ENCODE data around the gene MAST4.

MAST4 gene

GRCh38 chr5:67105270-67105669, 509.1 kb downstream of the MAST4 start:
- Histone ChIP-seq H2AFZ (no peak overlapping the region), H3K9ac (no peak overlapping the region), H3K9me3 (ENCODE audit: control insufficient read depth, low read length) (no peaks in the 10 kb centered on the region), H3K4me3 (ENCODE audit: low read depth, low read length) (no peak overlapping the region), H3K27ac (no peak overlapping the region), H3K27me3 (ENCODE audit: control insufficient read depth, insufficient read depth, low read length) (no peaks in the 10 kb centered on the region), H3K4me1 (no peaks in the 10 kb centered on the region), H3K79me2 (no peaks in the 10 kb centered on the region), H3K4me2 (ENCODE audit: low read length) (no peak overlapping the region), H3K36me3 (ENCODE audit: control insufficient read depth, insufficient read depth, low read length) (no peaks in the 10 kb centered on the region)
- no peak for TF ChIP-seq CTCF (IDR thresholded peaks at IDR 0.05)

DNA sequence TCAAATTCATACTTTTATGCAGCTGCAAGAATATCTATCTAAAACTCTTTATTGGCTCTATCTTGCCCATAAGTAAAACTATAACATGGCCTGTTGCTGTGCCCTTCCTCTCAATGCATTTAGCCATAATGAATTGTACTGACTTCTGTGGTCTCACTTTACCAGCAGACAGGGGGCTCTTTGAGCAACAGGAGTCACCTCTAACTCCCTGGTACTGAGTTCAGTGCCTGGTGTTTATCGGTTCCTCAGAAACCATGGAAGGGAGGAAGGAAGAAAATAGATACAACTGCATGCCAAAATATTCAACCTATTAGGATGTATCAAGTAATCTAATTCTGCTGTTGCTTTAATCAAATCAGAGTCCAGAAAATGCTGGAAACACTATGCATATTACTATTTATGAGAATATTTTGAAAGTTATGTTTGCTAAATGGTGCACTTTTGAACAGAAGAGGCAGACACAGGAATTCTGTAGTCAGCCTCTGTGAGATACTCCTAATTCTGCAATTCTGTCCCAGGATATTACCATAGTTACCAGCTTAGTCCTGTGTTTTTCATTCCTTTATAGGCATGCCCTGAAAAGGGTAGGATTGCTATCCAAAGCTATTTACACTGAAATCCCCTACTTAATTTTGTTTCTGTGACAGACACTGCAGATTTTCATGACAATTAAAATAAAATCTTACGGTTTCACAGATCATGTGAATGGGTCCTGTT, 510.6 kb downstream of the MAST4 start:
- Histone ChIP-seq H3K4me1 (no peaks in the 10 kb centered on the region), H3K9me3 (ENCODE audit: control insufficient read depth, low read length) (no peaks in the 10 kb centered on the region), H3K79me2 (no peaks in the 10 kb centered on the region), H3K9ac (no peak overlapping the region), H3K36me3 (ENCODE audit: control insufficient read depth, insufficient read depth, low read length) (no peaks in the 10 kb centered on the region), H3K27ac (no peak overlapping the region), H3K27me3 (ENCODE audit: control insufficient read depth, insufficient read depth, low read length) (no peaks in the 10 kb centered on the region), H3K4me3 (ENCODE audit: low read depth, low read length) (no peak overlapping the region), H2AFZ (no peak overlapping the region), H3K4me2 (ENCODE audit: low read length) (no peak overlapping the region)
- TF ChIP-seq CTCF (IDR thresholded peaks at IDR 0.05), result no peak

DNA sequence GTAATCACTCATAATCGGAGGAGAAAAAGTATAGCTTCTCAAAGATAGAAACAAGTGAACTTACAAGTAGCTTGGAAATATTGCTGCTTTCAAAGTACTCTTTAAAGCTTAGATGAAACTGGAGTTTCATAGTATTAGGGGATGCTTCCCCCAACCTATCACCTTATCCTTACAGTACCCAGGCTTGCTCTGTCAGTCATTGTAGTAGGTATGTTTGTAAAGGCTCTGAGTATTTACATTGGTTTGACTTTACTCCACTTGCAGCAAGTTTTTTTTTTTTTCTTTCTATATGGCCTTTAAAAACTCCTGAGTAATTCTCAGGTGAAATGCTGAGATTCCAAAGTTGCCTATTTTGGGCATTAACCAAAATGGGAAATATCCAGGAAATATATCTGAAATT, 515.6 kb downstream of the MAST4 start:
- Histone ChIP-seq H3K27me3 (ENCODE audit: control insufficient read depth, insufficient read depth, low read length) (no peaks in the 10 kb centered on the region), H3K79me2 (peaks cover 3% of the 10 kb centered on the region), H3K36me3 (ENCODE audit: control insufficient read depth, insufficient read depth, low read length) (no peaks in the 10 kb centered on the region), H3K4me1 (no peaks in the 10 kb centered on the region), H3K9me3 (ENCODE audit: control insufficient read depth, low read length) (no peaks in the 10 kb centered on the region), H2AFZ (no peak overlapping the region), H3K4me2 (ENCODE audit: low read length) (no peak overlapping the region), H3K9ac (no peak overlapping the region), H3K27ac (no peak overlapping the region), H3K4me3 (ENCODE audit: low read depth, low read length) (no peak overlapping the region)
- no peak for TF ChIP-seq CTCF (IDR thresholded peaks at IDR 0.05)

- Histone ChIP-seq H3K9me3 (ENCODE audit: control insufficient read depth, low read length) (no peaks in the 10 kb centered on the region), H3K4me1 (no peaks in the 10 kb centered on the region), H3K36me3 (ENCODE audit: control insufficient read depth, insufficient read depth, low read length) (no peaks in the 10 kb centered on the region)
Measured at GRCh38 chr5:67115246-67115645, 519.1 kb downstream of the MAST4 start.

More at GRCh38 chr5:67115246-67115645, 519.1 kb downstream of the MAST4 start:
- Histone ChIP-seq H3K27me3 (ENCODE audit: control insufficient read depth, insufficient read depth, low read length) (no peaks in the 10 kb centered on the region), H3K9ac (no peak overlapping the region), H3K4me2 (ENCODE audit: low read length) (no peak overlapping the region), H3K4me3 (ENCODE audit: low read depth, low read length) (no peak overlapping the region), H3K27ac (no peak overlapping the region), H3K79me2 (peaks cover 3% of the 10 kb centered on the region), H2AFZ (no peak overlapping the region)
- no peak for TF ChIP-seq CTCF (IDR thresholded peaks at IDR 0.05)
